GM19328 (cell line): ENCODE results near the gene PKHD1.

Source experiments
- ATAC-seq: cut with Tn5 transposase; IDR thresholded peaks from one replicate; pipeline ENCODE4 v1.9.1; 2021; ENCODE audit warnings: mild to moderate bottlenecking, moderate library complexity; ENCODE audit not compliant: unreplicated experiment

The PKHD1 gene

GRCh38 chr6:51814418-51814817, 273.0 kb downstream of the PKHD1 start:
- ATAC-seq = no peak

- no peak for ATAC-seq
These were observed 273.5 kb downstream of the PKHD1 start for GRCh38 chr6:51813904-51814303.

DNA sequence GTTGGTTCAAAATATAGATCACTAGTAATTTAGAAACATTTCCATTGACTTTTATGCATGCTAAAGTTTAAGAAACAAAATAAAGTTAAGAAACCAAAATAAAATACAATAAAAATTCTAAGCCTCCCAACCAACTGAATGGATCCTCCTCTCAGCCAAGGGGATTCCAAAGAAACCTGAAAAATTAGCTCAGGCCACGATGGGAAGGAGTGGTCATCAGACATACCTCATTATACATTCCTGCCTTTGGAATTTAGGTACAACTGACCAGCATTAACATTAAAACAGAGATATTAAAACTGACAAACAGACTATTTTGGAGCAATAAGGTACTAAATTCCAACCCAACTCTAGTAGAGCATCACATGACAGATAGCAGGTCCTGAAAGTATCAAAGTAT, 275.2 kb downstream of the PKHD1 start:
- no peak for ATAC-seq

GRCh38 chr6:51805517-51805916, 281.9 kb downstream of the PKHD1 start:
- ATAC-seq = peak; percentile 71

DNA sequence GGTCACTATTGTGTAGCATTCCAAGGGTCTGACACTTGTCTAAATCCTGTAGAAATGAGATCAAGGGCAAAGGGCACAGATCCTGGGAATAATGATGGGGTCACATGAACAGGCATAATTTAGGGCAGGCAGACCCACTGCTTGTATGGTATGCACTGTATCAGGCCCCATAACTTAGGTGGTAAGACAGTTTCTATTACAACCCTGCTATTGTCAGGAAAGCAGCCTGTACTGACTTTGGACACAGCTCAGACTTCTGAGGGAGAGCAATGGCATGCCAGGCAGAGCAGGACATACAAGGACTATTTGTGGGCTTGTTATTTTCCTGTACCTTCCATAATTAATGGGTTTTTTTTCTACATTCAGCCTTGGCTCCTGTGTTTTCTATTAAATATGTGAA, 286.8 kb downstream of the PKHD1 start:
- ATAC-seq = no peak

DNA sequence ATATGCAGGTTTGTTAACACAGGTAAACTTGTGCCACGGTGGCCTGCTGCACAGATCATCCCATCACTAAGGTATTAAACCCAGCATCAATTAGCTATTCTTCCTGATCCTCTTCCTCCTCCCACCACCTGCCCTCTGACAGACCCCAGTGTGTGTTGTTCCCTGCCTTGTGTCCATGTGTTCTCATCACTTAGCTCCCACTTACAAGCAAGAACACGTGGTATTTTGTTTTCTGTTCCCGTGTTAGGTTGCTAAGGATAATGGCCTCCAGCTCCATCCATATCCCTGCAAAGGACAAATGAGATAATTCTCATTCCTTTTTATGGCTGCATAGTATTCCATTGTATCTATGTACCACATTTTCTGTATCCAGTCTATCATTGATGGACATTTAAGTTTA, 294.0 kb downstream of the PKHD1 start:
- ATAC-seq = no peak

DNA sequence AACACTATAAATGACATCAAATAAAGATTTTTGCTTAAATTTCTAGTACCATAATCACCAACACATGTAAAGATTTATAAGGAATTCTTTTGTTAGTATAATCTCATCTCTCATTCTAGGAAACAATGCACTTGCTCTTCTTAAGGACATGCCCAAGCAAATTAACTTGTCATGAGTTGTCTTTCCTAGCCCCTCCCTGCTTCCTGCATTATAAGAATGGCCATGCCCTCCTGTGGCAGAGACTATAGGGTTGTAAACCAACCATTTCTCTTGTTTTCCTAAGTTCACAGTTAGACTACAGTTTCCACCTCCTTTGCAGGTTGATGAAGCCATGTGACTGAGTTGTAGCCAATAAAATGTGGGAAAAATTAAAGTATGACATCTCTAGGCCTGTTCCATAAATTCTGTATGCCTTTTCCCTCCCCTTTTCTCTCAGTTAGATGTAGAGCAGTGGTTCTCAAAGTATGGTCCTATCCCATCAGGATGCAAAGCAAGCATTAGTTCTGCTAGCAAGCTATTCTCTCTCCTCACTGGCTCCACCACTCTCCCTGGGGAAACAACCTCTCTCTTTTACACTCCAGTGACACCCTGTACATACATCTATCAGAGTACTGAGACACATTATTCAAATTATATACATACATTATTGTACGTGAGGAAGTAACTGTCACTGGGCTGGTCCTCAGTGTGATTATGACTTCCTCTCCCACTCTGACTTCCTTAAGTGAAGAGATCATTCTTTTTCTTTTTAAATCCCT, 295.0 kb downstream of the PKHD1 start:
- no peak for ATAC-seq

GRCh38 chr6:51790946-51791345, 296.5 kb downstream of the PKHD1 start:
- ATAC-seq = no peak

GRCh38 chr6:51788121-51788520, 299.3 kb downstream of the PKHD1 start:
- ATAC-seq = no peak

DNA sequence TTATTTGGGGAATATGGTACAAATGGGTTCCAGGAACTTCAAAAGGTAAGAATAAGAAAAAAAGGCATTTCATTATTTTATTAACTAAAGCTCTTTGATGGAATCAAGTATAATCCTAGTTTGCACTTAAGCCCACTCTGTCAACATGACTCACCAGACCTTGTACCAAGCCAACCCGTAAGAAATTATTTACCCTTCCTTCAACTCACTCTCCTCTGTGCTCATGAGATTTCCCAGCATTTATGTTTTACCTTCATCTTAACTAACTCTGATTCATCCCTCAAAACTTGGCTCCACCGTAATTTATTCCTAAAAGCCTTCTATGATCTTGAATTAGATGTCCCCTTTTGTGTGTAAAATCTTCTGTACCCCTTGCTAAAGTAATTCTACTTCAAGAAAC, 308.7 kb downstream of the PKHD1 start:
- no peak for ATAC-seq

GRCh38 chr6:51777618-51778017, 309.8 kb downstream of the PKHD1 start:
- no peak for ATAC-seq

GRCh38 chr6:51775942-51776860, 311.2 kb downstream of the PKHD1 start:
- ATAC-seq = no peak

DNA sequence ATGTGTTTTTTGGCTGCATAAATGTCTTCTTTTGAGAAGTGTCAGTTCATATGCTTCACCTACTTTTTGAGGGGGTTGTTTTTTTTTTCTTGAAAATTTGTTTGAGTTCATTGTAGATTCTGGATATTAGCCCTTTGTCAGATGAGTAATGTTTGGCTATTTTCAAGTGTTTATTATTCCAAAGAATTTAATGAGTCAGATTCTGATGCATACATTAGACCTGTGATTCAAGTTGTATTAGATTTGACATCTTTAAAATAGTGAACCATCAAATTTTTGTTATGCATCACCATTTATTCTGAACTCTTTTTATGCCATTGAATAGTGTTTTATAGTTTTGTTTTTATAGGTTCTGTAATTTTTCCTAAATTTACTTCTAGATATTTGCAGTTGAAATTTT, 319.3 kb downstream of the PKHD1 start:
- ATAC-seq = no peak

DNA sequence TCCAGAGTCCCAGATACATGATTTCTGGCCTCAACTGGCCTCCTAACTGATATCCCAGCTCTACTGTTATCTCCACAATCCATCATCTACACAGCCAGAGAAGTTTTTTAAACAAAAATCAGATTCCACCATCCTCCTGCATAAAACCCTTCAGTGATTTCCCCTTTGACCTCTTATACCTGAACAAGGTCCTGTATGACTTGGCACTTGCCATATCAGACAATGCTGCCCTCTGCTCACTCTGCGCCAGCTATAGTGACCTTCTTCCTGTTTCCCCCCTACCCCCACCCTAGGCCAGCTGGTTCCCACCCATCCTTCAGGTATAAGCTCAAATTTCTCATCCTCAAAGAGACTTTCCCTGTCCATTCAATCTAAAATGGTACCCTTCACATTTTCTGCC, 322.2 kb downstream of the PKHD1 start:
- no peak for ATAC-seq

DNA sequence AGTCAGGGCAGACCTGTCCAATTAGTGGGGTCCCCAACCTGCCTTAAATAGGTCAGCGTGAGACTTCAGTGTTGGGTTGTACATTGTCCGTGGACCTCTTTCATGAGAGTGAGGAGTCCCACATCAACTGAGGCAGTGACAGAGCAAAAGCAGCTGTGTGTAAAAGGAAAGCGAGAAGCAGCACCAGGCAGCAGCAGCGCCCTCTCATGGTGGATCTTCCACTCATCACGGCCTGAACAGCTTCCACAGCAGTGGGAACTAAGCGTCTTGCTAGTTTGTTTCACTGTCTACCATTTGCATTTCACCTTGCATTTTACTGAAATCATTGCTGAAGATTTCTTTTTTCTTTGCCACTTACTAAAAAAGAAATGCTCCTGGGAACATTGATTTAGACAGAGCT, 333.8 kb downstream of the PKHD1 start:
- no peak for ATAC-seq

DNA sequence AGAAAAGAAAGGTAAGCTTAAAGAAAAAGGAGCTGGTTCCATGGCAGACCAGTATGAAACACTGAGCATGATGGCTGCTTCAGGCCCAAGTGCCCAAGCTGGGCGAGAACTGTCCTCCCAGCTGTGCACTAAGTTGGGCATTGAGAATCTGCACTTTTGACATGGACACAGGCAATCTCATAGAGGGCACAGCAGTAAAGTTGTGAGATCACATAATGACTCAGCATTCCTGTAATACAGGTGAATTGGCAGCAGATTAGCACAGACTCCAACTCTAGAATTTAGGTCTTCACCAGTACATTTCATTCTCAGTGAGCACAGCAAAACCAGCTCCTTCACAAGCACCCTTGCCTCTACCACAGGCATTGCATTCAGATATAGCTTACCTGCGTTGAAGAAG, 343.4 kb downstream of the PKHD1 start:
- ATAC-seq = no peak

- ATAC-seq = no peak
These were observed 346.8 kb downstream of the PKHD1 start for GRCh38 chr6:51740658-51741057.

DNA sequence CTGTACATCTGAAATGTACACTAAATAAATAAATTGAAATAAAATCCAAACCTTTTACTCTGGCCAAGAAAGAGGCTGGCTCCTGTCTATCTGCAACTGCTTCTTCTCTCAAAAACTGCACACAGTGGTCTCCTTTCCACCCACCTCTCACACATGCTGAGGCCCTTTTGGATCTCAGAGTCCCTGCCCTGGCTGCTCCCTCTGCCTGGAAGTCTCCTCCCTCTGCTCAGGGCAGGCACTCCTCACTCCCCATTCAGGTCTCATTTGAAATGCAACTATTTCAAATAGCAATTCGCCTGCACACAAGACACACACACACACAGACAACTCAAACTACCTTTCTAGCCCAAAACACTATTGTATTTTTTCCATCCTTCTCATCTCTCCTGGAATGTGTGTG, 348.8 kb downstream of the PKHD1 start:
- no peak for ATAC-seq

DNA sequence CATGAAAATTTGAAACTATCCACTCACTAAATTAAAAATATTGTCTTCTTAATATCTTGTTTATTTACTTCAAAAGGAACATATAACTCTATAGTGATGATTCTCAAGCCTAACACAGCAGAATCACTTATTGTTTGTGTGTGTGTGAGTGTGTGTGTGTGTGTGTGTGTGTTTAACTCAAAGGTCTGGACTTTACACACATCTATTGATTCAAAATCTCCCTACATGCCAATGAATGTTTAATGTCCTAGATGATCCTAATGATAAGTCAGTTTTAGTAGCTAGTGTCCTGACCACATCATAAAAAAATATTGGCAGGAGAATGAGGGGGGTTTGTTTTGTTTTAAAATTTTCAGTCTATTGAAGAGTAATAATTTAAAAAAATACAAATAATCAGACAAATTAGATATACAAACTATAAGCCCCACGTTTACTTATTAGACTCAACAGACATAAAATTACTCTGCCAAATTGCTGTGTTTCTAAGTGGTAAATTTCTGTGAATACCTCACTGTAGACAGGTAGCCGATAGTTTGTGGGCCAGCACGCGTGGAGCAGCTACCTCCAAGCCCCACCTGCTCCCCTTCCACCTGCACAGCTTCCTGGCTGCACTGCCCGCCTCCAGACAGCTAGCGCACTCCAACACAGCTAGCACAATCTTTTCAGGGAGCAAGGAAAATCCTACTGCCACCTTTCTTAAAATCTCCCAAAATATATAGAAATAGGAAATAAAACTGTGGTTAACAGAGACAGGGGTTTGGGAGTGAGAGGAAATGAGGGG, 349.6 kb downstream of the PKHD1 start:
- no peak for ATAC-seq

GRCh38 chr6:51725155-51725554, 362.3 kb downstream of the PKHD1 start:
- ATAC-seq = no peak

DNA sequence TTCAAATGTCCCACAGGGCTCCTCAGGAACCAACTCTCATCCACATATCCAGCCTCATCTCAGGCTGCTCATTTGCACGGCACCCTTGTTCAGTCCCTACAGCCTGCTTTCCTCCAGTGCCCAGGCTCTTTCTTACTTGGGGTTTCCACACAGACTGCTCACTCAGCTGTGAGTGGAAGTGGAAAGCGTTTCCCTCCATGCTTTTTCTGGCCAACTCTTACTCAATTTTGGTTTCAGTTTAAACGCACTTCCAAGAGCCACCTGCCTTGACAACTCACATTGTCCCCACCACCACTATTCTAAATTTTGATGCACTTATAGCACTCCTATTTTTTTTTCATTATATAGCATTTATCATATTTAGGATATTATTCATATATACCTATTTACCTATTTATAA, 367.1 kb downstream of the PKHD1 start:
- ATAC-seq = no peak
